Stomach smooth muscle (tissue), 2 donors: ENCODE measurements around the gene CTNNA3.

ENCODE experiments used
- H3K27ac ChIP-seq: one replicate; pipeline ENCODE4 v1.7.0; 2013; ENCODE audit warnings: mild to moderate bottlenecking, low read length, inconsistent platforms
- H3K27me3 ChIP-seq, 2 donors: one replicate each; pipeline ENCODE4 v1.7.0; 2013; ENCODE audit warnings: low read length in 2 of 2; ENCODE audit not compliant: insufficient read depth in 2 of 2, control insufficient read depth in 1 of 2
- H3K36me3 ChIP-seq, 2 donors: one replicate each; pipeline ENCODE4 v1.7.0; 2013; ENCODE audit warnings: low read length in 2 of 2; ENCODE audit not compliant: control insufficient read depth in 2 of 2, insufficient read depth in 2 of 2
- H3K4me1 ChIP-seq: one replicate; pipeline ENCODE4 v1.7.0; 2013; ENCODE audit warnings: low read length; ENCODE audit not compliant: control insufficient read depth, insufficient read depth
- H3K4me3 ChIP-seq, 2 donors: one replicate each; pipeline ENCODE4 v1.7.0; 2013; ENCODE audit warnings: low read length in 2 of 2
- H3K9ac ChIP-seq, 2 donors: one replicate each; pipeline ENCODE4 v1.7.0; 2013; ENCODE audit warnings: low read length in 2 of 2, mild to moderate bottlenecking in 1 of 2
- H3K9me3 ChIP-seq, 2 donors: one replicate each; pipeline ENCODE4 v1.7.0; 2013; ENCODE audit warnings: low read length in 2 of 2; ENCODE audit not compliant: control insufficient read depth in 2 of 2
- donor health status: healthy.
- donor health status: Pancreatic carcinoma.

Gene CTNNA3

DNA sequence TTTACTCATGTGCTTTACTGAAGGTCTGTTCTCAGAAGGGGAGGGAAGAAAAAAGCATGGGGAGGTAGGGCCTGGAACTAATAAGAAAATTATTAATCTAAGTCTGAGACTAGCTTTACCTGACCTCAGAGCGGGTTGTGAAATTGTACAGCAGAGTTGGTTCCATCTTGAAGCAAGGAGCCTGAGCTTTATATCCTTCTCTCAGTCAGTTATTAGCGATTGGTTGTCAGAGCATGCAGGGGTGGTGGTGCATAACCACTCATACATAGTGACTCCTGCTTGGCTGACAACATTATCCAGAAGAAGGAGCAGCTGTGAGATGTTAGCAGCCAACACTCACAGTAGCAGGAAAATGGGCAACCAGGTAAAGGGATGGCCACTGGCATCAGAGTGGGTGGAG, 1746.5 kb downstream of the CTNNA3 start:
- Histone ChIP-seq H3K27ac (no peak overlapping the region), H3K4me3 (no peak overlapping the region), H3K27me3 (no peaks in the 10 kb centered on the region), H3K9me3 (no peaks in the 10 kb centered on the region), H3K36me3 (no peaks in the 10 kb centered on the region), H3K4me1 (no peaks in the 10 kb centered on the region), H3K9ac (no peak overlapping the region)

DNA sequence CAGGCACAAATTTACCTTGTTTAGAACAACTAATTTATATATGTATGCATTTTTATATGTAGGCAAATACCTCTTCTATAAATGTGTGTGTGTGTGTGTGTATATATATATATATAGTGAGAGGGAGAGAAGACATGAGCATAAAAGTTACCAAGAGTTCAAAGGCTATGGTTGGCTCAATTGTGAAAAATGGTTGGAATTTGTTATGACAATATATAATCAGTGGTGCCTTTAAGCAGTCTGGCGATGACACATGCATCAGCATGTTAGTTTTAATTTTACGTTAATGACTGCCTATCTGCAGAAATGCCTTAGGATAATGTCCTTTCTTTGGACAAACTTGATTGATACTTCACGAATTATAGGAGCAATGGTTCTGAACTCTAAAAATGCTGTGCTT, 1750.9 kb downstream of the CTNNA3 start:
- H3K4me1 ChIP-seq = no peaks in the 10 kb centered on the region
- H3K36me3 ChIP-seq = no peaks in the 10 kb centered on the region
- no peaks in the 10 kb centered on the region for H3K9me3 ChIP-seq
- no peak overlapping the region for H3K27ac ChIP-seq
- no peak overlapping the region for H3K4me3 ChIP-seq
- no peaks in the 10 kb centered on the region for H3K27me3 ChIP-seq
- no peak overlapping the region for H3K9ac ChIP-seq

DNA sequence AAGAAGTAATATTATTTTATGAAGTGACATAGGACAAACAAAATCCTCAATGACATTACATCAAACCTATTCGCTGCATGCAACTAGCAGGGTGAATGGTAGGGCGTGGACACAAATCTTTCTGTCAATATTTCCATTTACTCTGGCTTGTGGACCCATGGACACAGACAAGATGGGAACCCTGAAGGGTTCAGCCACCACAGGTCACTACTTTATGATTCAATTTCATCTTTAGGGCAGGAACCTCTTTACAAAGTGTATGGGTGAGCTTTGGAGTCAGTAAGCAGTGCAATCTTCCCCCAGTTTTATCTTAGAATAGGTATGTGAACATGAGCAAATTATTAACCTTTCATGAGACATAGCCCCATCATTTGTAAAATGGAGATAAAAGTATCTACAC, 1752.5 kb downstream of the CTNNA3 start:
- no peak overlapping the region for H3K4me3 ChIP-seq
- H3K9ac ChIP-seq = no peak overlapping the region
- H3K4me1 ChIP-seq = no peaks in the 10 kb centered on the region
- no peaks in the 10 kb centered on the region for H3K9me3 ChIP-seq
- no peaks in the 10 kb centered on the region for H3K27me3 ChIP-seq
- H3K36me3 ChIP-seq = no peaks in the 10 kb centered on the region
- no peak overlapping the region for H3K27ac ChIP-seq

DNA sequence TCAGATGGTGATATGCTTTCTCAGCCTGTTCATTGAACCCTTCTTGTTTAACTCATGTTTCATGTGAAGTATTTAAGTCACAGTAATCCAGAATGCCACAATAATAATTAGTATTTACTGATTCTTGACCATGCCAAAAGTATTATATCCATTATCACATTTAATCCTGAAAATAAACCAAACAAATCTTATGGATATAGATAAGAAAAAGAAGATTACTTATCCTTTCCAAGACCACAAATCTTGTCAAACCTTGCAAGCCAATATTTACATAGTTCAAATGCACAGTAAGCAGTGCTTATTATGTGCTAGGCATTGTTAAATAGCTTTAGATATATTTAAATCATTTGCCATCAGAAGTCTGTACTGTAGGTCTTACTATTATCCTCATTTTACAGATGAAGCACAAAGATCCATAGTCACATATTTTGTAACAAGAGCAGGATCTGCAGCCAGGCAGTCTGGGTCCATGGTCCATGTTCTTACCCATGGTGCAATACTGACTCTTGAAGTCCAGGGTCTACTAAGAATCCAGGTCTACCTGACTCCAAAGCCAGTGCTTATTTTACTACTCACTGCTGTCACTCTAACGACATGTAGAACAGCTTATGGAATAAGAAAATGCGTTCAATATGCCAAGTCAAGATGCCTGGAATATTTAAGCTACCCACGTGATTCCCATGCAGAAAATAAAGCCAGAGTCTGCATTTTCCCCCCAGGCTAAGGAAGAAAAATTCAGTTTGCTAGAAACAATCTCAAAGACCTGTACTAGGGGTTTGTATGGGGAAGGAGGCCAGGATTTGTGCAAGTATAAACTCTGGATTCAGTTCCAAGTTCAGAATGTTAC, 1755.0 kb downstream of the CTNNA3 start:
- Histone ChIP-seq H3K27me3 (no peaks in the 10 kb centered on the region), H3K4me1 (no peaks in the 10 kb centered on the region), H3K4me3 (no peak overlapping the region), H3K36me3 (no peaks in the 10 kb centered on the region), H3K27ac (no peak overlapping the region), H3K9ac (no peak overlapping the region), H3K9me3 (no peaks in the 10 kb centered on the region)

DNA sequence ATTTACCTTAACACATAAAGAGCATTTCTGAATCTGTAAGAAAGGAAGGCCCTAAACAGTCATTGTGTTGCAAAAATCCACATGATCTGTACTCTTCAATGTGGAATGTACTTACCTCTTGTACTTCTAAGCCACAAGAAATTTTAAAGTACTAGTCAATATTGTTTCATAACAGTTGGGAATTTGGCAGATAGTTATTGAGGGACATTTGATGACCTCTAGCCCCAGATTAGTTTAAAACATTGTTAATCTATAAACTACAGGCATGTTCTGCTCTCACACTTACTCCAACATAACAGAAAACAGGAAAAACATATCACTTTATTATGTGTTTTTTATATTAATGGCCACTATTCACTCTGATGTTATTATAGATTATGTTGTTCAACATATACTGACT, 1755.9 kb downstream of the CTNNA3 start:
- H3K9ac ChIP-seq = no peak overlapping the region

DNA sequence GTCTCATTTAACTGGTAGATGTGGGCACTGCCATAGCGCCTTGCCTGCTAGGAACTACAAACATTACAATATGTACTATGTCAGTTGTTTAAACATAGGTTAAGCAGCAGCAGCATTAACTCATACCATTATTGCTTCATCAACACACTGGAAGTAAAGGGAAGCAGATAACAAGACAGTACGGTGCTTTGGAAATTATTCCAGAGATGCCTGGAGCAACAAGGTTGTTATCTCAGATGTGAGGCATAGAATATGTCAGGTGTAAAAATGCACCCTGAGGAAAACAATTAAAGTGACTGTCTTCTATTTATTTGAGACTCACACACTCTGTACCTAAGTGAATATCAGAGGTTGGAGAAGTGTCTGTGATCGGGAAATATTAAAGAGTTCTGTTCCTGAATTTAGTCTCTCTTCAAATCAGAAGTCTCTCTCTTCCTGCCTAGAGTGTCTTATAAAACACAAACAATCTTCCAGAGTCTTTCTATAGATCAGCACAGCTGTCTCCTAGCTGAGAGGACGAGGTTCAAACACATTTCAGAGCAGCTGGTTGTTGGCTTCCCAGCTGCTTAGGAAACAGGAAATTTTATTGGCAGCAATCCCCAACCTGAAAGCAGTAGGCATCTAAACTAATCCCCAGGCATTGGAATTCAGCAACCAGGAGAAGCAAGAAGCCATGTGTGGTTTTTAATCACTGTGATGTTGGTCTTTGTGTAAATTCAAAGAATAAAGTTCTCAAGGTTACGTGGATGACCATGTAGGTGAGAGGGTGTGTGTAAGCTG, 1764.5 kb downstream of the CTNNA3 start:
- Histone ChIP-seq H3K27me3 (no peaks in the 10 kb centered on the region), H3K9me3 (no peaks in the 10 kb centered on the region), H3K4me3 (no peak overlapping the region), H3K27ac (no peak overlapping the region), H3K4me1 (no peaks in the 10 kb centered on the region), H3K36me3 (no peaks in the 10 kb centered on the region), H3K9ac (no peak overlapping the region)

More for the DNA sequence above, 1755.9 kb downstream of the CTNNA3 start:
- H3K36me3 ChIP-seq = no peaks in the 10 kb centered on the region
- H3K9me3 ChIP-seq = no peaks in the 10 kb centered on the region
- no peak overlapping the region for H3K4me3 ChIP-seq
- H3K4me1 ChIP-seq = no peaks in the 10 kb centered on the region
- H3K27ac ChIP-seq = no peak overlapping the region
- H3K27me3 ChIP-seq = no peaks in the 10 kb centered on the region

DNA sequence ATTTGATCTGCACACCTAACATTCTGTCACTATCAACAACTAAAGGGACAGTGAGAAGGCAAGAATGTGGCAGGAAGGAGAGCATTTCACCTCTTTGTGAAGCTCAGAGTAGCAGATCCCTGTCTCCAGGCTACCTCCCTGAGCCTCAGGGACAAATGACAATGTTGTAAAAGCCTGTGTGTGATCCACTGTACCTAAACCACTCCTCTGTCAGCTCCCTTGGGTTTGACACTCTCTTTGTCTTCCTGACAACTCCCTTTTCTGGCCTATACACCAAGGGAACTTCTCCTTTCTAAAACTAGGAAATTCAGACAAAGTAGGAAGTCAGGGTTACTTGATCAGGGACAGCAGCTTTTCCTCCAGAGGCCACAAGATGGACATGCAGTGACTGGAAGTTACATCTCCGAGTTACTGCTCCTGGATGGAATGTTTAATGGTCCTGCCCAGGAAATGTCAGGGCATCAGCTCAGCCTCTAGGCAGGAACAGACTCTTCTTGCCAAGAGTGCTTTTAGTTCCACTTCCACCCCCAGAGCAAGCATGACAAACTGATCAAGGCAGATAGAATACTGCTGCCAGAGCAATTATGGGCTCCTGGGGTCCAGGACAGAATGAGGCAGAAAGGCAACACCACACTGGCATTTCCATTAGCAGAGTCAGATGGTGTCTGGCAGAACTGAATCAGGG, 1784.7 kb downstream of the CTNNA3 start:
- H3K27me3 ChIP-seq = no peaks in the 10 kb centered on the region
- no peak overlapping the region for H3K4me3 ChIP-seq
- no peak overlapping the region for H3K9ac ChIP-seq
- no peaks in the 10 kb centered on the region for H3K36me3 ChIP-seq
- H3K4me1 ChIP-seq = no peaks in the 10 kb centered on the region
- no peaks in the 10 kb centered on the region for H3K9me3 ChIP-seq
- H3K27ac ChIP-seq = no peak overlapping the region

DNA sequence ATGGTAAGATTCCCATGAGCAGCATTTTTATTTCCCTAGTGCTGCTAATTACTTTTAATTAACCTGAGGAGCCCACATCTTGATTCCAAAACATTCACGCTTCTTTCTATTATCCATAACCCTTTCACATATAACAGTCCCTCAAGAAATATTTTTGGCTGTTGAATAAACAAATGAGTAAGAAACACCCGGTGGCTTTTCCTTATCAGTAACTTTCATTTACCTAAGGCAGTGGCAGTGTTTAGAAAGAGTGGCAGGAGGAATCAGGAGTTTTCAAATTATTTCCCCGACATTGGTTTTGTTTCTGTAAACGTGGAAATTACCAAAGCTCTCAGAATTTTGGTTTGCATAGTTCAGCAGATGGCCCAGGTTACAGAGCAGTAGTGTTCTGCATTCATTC, 1785.8 kb downstream of the CTNNA3 start:
- H3K27me3 ChIP-seq = no peaks in the 10 kb centered on the region
- no peaks in the 10 kb centered on the region for H3K9me3 ChIP-seq
- no peak overlapping the region for H3K9ac ChIP-seq
- no peak overlapping the region for H3K4me3 ChIP-seq
- no peaks in the 10 kb centered on the region for H3K36me3 ChIP-seq
- no peak overlapping the region for H3K27ac ChIP-seq
- H3K4me1 ChIP-seq = no peaks in the 10 kb centered on the region

DNA sequence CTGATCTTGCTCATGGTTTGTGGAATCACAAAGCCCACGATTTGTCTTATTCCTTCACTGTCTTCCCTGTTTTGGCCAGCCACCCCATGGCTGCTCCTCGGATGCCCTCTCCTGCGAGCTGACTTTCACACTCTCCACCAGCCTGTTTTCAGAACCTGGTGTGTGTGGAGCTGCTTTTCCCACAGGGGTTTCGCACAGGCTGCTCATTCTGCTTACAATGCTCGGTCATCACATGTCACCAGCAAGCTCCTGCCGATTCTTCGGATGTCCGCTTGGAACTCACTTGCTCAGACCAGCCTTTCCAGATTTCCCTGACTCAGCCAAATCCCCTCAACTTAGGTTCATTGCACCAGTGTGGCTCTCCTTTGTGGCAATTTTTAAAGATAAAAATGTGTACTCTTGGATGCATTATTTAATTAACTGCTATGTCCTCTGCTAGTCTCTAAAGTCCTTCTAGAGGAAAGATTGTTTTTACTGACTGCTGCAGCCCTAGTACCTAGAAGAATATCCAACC, 1788.7 kb downstream of the CTNNA3 start:
- Histone ChIP-seq H3K27ac (no peak overlapping the region), H3K4me1 (no peaks in the 10 kb centered on the region), H3K4me3 (no peak overlapping the region), H3K27me3 (no peaks in the 10 kb centered on the region), H3K9ac (no peak overlapping the region), H3K9me3 (no peaks in the 10 kb centered on the region), H3K36me3 (no peaks in the 10 kb centered on the region)

DNA sequence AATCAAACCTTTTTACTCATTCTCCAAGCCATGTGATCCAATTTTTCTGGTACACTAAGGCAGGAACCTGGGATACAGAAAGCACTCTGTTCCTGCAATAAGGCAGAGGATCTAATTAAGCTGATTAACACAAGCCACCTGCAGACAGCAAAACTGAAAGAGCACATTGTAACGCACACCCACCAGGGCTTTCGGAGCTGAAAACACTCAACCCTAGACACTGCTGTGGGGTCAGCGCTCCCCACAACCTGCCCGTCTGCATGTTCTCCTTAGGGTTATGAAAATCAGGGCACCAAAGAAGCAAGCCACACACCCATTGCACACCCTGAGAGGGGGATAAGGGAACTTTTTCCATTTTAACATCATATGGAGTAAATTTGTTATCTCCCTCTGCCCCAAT, 1792.4 kb downstream of the CTNNA3 start:
- Histone ChIP-seq H3K36me3 (no peaks in the 10 kb centered on the region), H3K4me3 (no peak overlapping the region), H3K9ac (no peak overlapping the region), H3K9me3 (no peaks in the 10 kb centered on the region), H3K27me3 (no peaks in the 10 kb centered on the region), H3K27ac (no peak overlapping the region), H3K4me1 (no peaks in the 10 kb centered on the region)
